HG03175 (cell line): ENCODE results near the gene AGO4.

Source experiments
- ATAC-seq: cut with Tn5 transposase; IDR thresholded peaks from one replicate; pipeline ENCODE4 v1.9.1; 2021; ENCODE audit warnings: mild to moderate bottlenecking, moderate library complexity; ENCODE audit not compliant: unreplicated experiment

AGO4 gene

GRCh38 chr1:35894183-35894582 lies 86.4 kb downstream of the AGO4 start:
- peak; percentile 62 for ATAC-seq

DNA sequence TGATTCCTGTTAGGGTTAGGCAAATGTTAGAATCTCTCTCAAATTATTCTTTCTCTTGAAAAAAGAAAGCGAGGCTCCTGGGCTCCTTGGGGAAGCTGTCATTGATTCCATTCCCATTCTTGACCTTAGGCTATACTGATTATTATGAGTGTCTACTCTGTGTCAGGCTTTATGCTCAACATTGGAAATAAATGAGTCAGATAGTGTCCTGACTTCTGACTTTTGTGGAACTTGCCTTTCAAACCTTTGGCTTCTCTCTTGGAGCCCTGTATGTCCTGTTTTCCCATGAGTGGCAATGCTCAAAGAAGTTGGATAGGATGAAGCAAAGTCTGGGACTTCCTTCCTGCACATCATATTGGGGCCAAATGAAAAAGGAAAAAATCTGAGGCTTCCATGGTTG lies 86.8 kb downstream of the AGO4 start:
- no peak for ATAC-seq

DNA sequence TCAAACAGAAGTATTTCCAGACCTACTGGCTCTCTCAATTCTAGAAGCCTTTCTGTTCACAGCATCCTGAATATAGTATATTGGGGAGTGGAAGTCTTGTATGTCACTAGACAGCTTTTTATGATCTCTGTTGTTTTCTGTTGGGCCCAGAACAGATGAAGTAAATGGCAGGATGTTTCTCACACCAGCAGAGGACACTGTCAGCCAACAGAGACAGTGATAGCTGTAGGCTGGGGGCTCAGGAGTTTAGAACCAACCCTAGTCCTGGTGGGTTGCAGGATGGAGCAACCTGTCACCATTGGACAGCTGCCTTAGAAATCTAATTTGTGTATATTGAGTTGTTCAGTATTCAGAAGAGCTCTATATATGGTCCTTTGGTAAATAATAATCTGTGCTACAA lies 92.1 kb downstream of the AGO4 start:
- ATAC-seq: no peak

DNA sequence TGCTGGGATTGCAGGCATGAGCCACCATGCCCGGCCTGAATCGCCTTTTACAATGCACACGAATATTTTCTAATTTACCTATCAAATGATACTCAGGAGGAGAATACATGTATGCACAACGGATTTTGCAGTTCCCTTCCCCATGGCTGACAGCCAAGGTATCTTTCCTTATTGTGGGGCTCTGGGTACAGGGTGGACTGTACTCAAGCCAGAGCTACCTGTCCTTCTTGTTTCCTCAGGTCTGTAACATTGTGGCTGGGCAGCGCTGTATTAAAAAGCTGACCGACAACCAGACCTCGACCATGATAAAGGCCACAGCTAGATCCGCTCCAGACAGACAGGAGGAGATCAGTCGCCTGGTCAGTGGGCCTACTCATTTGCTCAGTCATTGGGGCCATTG lies 93.4 kb downstream of the AGO4 start:
- no peak for ATAC-seq

DNA sequence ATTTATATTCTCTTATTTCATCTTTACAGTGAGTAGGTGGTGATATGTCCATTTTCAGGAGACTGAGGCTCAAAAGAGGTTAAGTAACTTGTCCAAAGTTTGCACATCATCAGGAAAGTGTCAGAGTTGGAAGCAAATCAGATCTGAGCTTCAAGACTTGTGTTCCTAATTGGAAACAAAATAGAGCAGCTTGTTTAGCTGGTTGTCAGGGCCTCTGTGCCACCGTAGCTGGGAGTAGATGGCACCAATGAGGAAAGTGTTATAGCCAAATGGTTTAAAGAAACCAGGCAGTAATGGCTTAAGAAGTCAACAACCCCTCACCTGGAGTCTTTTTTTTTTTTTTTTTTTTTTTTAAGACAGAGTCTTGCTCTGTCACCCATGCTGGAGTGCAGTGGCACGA lies 94.9 kb downstream of the AGO4 start:
- no peak for ATAC-seq
